ENCODE results near the gene CACNA1C.

CACNA1C gene

DNA sequence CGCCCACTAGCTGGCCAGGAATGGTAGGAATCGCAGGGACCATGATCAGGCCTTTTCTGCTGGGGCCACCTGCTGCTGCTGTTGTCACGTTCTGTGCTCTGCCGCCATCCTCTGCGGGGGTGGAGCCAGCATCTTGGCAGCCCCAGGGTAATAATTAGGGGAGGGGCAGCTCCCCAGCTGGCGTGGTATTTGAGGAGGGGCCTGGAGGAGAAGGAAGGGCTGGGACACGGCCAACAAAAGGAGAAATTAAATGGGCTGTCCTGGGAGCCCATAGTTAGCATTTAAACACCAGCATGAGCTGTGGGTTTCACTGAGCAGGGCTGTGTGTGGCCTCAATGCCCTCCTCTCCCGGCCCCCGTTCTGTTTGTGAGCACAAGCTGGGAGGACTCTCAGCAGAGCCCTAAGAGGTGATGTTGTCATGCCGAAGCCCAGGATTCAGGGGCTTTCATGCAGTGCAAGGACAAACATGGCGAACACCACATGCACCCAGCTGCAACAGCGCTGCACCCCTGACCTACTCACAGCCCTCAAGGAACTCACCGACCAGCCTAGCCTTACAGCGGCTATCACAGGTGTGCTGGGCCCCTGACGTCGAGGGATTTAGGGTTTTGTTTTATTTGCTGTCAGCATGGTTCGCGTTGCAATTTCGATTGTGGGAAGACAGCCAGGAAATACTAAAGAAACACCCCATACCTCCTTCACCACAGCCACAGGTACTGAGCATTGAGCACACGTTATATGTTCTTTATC lies 324.3 kb downstream of the CACNA1C start:
- DNase-seq: no peak

DNA sequence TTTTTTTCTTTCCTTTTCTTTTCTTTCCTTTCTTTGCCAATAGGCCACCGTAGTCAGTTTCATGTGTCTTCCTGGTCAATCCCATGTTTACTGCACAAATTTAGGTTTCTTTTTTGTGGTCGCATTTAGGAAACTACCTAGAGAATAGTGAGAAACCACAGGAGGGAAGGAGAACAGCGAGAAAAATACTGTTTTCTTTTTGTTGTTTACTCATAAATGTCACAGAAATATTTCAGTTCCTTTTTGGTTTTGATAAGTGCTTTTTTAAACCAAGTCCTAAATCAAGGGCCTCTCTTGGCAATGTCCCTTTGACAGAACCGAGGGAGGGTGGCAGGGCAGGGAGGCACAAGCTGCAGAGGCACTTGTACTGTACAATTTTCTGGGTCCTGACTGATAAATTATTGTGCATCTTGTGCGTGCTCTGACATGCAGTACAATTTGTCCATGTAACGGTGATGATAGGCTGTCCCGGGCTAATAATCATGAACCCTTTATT lies 326.1 kb downstream of the CACNA1C start:
- no peak for DNase-seq

DNA sequence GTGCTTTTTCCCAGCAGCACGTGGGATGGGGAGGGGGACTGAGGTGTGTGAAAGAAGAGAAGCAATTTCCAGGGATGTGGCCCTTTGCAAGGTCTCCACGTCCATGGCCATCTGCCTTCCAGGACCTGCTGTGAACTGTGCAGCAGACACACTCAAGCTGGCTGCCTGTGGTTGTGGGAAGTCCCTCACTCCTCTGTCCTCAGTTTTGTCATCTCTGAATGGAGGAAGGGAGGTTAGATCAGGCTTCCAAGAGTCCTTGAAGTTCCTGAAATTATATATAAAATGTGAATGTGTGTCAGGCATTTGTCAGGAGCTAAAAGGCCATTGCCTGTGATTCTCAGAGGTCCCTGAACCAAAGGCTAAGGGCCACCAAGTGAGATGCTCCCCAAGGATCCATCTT lies 328.2 kb downstream of the CACNA1C start:
- no peak for DNase-seq

DNA sequence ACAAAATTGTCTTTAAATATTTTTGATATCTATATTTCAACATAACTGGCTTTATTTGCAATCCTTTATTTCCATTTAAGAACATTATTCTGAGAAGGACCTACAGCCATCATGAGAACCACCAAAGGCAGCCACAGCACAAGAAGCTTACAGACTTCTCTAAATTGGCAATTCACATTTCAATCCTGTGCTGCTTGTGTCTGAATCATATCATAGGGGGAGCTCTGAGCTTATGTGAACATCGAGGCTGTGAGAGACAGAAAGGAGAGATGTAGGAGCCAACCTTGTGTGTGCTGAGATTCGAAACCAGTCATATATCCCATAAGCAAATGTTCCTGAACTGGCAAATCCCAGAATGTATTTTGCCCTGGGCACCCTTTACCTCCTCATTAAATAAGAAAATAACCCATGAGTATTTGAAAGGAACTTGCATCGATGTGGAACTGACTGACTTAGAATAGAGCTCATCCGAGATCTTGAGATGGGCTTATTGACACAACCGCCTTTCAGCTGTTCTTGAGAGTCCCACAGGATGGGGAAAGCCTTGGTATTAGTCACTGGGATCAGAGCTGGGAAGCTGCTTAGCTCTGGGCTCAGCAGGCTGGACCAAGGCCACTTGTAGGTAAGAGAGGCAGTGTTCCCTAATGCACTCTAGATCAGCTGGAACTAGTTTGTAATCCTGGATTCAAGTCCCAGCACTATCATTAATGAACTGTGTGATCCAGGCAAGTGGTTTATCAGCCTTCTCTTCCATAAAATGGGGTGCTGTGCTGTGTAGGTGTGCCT lies 329.8 kb downstream of the CACNA1C start:
- no peak for DNase-seq

DNA sequence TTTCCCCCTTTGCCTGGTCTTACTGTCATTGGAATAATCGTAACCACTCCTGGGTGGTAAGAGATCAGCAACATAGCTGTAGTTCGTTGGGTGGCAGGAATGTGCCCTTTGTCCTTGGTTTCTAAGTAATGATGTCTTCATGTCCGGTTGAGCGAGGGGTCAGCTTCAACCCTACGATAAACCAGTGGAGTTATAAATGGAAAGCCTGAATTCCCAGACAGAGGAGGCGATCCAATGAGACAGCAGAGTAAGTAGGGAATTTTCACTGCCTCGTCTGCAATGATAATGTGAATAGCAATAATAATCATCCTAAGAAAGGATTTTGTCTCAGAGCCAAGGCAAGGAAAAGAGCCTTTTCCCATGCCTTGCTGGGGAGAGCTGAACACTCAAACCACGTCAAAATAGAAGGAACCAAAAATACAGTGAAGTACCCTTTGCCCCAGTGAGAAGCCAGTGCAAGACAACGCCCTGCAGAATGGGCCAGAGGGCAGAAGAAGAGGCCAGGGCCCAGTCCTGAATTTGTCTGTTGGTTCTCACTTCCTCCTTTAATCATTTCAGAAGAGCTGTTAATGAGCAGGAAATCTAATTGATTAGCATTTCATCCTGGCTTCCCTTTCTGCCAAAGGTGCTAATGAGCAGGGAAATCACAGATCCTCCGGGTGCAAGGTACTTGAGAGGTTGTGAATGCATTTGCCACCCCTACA lies 330.7 kb downstream of the CACNA1C start:
- DNase-seq: no peak

DNA sequence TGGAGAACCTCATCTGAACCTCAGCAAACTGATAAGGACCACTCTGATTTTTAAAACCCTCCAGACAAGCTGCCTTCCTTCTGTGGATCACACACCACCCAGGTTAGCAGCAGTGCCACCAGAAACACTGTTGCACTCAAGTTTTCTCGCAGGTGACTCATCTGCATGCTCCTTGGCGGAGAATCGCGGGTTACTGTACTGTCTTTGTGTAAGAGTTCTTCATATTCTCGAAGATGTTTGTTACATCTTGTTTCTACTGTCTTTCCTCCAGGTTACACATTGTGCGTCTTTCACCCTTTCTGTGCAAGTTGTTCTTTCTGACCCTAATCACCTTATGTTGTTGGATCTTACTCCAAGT lies 331.2 kb downstream of the CACNA1C start:
- no peak for DNase-seq

DNA sequence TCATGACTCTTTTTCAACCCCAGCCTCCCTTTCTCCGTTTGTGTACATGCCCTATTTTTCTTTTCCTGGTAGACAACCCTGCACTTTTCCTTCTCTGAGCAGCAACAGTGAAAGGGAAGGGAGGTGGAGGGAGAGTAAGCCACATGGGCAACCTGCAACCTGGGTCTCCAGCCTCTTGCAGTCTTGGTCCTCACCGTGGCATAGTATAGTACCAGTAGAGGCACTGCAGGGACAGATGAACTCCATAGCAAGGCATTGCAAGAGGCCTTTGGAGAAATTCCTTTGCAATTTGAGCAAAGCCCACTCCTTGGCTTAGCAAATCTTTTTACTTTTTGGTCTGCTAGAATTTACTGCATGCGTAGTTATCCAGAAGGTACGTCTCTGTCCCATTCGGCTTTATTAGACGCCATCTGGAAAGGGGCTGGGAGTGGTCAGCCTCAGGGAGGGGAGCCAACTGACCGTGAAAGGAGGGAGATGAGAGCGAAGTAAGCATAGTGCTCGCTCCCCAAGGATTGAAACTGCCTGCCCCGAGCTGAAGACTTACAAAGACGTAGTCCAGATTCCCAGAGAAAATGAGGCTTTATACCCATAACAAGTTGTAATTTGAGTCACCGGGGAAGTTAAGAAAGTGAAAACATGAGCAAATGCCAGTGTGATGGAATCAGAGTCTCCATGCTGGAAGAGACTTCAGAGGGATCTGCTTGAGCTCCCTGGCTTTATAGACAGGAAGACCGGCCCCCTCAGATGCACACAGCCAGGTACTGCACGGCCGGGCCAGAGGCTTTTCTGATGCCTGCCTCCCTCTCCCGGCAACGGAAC lies 332.0 kb downstream of the CACNA1C start:
- peak; percentile 91 for DNase-seq

DNA sequence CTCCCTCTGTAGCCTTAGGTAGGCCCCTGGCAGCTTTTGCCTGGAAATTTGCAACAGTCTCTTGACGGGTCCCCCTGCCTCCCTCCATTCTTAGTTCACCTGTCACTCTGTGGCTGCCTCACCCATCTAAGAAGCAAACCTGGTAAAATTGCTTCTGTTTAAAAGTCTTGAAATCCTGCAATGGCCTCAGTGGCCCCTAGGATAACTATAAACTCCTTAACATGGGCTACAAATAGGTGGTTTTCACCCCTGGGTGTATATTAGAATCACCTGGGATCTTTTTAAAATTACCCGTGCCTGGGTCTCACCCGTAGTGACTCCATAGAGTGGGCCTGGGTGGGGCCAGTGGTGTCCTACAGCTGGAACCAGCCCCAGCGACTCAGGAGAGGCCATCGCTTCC lies 332.7 kb downstream of the CACNA1C start:
- DNase-seq: no peak

DNA sequence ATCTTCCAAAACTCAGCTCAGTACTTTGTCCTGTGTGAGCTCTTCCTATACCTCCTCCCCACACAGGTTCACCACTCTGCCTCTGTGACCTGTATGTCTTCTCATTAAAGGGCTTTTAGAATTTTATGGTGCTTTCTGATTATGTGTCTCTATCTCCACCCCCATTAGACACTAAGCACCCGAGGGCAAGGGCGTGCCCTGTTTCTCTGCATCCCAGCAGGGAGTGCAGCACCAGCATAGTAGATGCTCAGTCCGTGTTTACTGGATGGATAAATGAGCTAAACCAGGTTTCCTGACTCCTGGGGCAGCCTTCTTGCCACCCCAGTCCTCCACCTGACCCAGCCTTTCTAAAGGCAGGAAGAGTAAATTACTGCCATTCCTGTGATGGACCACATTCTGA lies 333.8 kb downstream of the CACNA1C start:
- DNase-seq: no peak

GRCh38 chr12:2387103-2387834 lies 334.5 kb downstream of the CACNA1C start:
- no peak for DNase-seq

DNA sequence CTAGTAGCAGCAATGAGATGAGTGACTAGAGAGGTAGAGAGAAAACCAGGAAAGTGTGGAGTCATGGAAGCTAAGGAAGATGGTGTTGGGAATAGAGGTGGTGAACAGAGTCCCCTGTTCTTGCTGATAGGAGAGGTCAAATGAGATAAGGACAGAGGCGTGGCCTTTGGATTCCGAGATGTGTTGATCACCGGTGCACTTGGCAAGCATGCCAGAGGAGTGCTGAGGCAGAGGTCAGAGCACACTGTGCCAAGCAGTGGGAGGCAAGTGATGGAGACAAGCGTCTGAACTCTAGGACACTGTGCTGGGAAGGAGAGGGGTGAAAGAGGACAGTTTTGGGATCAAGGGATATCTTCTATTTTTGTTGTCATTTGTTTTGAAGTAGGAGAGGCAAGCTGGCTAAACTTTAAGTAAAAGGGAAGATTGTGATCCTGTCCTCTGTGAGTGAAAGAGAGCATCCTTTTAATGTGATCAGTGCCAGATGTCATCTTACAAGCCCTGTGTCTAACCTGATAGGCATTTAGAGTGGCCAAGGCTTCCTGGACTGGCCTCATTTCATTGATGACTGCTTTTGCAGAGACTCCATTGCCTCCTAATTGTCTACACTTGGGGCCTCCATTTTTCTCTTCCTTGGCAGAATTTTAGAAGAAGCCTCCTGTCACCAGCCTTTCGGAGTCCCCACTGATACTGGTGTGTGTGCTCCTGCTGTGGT lies 336.4 kb downstream of the CACNA1C start:
- no peak for DNase-seq

GRCh38 chr12:2390133-2390532 lies 337.3 kb downstream of the CACNA1C start:
- no peak for DNase-seq

- DNase-seq: no peak
These were observed 338.1 kb downstream of the CACNA1C start for GRCh38 chr12:2390850-2391390.

GRCh38 chr12:2391740-2392331 lies 339.0 kb downstream of the CACNA1C start:
- no peak for DNase-seq

GRCh38 chr12:2393016-2393415 lies 340.2 kb downstream of the CACNA1C start:
- DNase-seq: no peak

DNA sequence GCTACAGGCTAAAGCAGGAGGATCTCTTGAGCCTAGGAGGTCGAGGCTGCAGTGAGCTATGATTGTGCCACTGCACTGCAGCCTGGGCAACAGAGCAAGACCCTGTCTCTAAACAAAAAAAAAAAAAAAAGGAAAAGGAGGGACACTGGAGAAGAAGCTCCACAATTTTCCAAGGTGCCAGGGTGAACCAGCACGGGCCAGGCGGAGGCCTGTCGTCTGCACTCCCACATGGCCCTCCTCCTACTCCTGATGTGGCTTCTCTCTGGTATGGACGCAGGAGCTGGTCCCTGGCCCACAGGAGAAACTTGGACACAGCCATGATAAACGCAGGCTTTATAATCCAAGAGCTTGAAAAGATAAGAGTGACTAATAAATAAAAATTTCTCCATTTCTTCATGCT lies 341.2 kb downstream of the CACNA1C start:
- DNase-seq: no peak

GRCh38 chr12:2395354-2395977 lies 342.7 kb downstream of the CACNA1C start:
- no peak for DNase-seq

DNA sequence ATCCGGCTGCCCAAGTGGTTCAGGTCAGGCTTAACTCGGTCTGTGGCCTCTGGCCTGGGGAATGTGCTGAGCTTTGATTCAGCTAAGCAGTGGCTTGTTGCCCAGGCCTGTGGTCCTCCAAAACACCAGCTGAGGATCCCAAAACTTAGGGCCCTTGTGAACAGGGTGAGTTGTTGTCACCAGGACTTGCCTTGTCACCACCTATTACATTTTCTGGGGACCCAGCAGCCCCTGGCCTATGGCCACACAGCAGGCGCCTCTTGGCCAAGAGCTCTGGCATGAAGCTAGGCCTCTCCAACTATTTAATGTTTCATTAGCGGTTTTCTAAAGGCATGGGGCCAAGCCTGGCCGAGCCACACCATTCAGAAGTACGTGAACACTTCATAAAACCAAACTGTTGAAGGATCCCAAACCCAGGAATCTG lies 343.7 kb downstream of the CACNA1C start:
- DNase-seq: no peak

DNA sequence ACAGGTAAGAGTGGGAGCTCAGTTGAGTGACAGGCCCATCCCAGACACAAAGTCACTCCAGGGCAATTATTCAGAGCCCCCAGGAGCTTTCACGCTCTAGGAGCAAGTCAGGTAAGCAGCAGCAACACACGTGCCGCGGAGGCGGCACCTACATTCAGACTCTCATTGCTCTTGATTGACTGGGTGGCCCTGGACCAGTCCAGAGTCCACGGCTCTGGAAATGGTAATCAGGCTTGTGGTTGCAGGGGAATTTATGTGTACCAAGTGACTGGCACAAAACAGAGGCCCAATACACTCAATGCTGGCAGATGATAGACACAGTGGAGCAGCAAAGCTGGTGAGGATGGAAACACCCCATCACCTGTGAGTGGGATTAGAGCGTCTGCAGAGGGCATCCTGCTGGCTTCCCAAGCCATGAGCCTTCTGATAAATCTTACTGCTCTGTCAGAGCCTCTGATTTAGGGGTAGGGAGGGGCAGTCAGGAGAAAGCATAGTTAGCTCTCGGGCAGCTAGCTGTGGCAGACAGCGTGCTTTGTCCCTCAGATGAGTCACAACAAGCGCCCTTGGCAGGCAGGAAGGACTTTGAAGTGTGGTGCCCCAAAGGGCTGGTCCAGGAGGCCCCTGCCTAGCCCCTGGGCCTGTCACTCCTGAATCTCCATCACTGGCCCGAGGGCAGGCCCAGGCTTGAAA lies 344.7 kb downstream of the CACNA1C start:
- DNase-seq: no peak

- DNase-seq: no peak
These were observed 348.3 kb downstream of the CACNA1C start for GRCh38 chr12:2401040-2401439.

Data from amniotic stem cell (primary cell).